HCT116 (cell line): Measurements from ENCODE around the gene PRRC2A. TPM values are rescaled to one million over a fixed set of nuclear protein-coding genes. Genes with fewer than 3 reads are reported as not detected.
A peak's percentile ranks its signal among the peaks of the same experiment; 100 is the strongest.

Source experiments
- ATAC-seq: fragments of 200-7000 bp; cut with Tn5 transposase; 2 replicates; pipeline ENCODE4 v1.9.1; 2020; ENCODE audit warnings: mild to moderate bottlenecking, moderate library complexity
- BruUV-seq: library from RNA; stranded (reverse); fragments of 400-500 nt; replicated peaks from 2 replicates; lab custom pipeline; 2021; lab: Mats Ljungman, UMichigan
- CTCF ChIA-PET: fragments of 300-600 bp; sonication (Branson Sonifier 250); formaldehyde crosslinking; loops from one replicate; lab custom pipeline; 2021; ENCODE audit warnings: antibody characterized with exemption; lab: Charles Lee
- POLR2A ChIA-PET: fragments of 300-600, 350-600 bp; sonication (Branson Sonifier 250); formaldehyde crosslinking; loops from one replicate; lab custom pipeline; 2021; ENCODE audit warnings: antibody characterized with exemption; lab: Charles Lee
- RAD21 ChIA-PET, 2 experiments: fragments of 300-600 bp; sonication (Branson Sonifier 250); formaldehyde crosslinking; loops; one replicate each; lab custom pipeline; 2023; ENCODE audit warnings: low total read pairs in 2 of 2; ENCODE audit not compliant: uncharacterized antibody in 2 of 2, unreplicated experiment in 2 of 2, low non-redundant PET in 1 of 2; lab: Charles Lee
- DNase-seq: peaks from one replicate; pipeline ENCODE4 v3.0.0-alpha.2; 2010; ENCODE audit warnings: low read depth, low spot score
- H2AFZ ChIP-seq: fragments of 200-600 bp; shearing (Covaris generic), sonication (generic); 2 replicates; pipeline ENCODE4 v1.6.1; 2017; ENCODE audit warnings: low read depth, mixed run types, mixed read lengths, antibody characterized with exemption, low read length; ENCODE audit not compliant: poor library complexity, severe bottlenecking
- H3K27ac ChIP-seq: 2 replicates; pipeline ENCODE4 v1.5.1; 2012; ENCODE audit warnings: low read depth, low read length
- H3K27me3 ChIP-seq: fragments of 200-600 bp; sonication (generic); 2 replicates; pipeline ENCODE4 v1.6.1; 2016; ENCODE audit warnings: mixed run types, low read length, mixed read lengths; ENCODE audit not compliant: insufficient read depth
- H3K36me3 ChIP-seq, 2 experiments: fragments of 200-500 bp in 1 of 2; fragments of 200-600 bp in 1 of 2; sonication (Bioruptor generic) in 1 of 2; sonication (generic) in 1 of 2; 2 replicates each; pipeline versions ENCODE4 v1.5.1 to v1.6.1; 2014 to 2016; ENCODE audit warnings: low read length in 2 of 2, inconsistent platforms in 1 of 2, mixed read lengths in 1 of 2, mixed run types in 1 of 2; ENCODE audit not compliant: insufficient read depth in 2 of 2, control insufficient read depth in 1 of 2
- H3K4me1 ChIP-seq, 2 experiments: fragments of 200-600 bp in 1 of 2; sonication (generic) in 1 of 2; 2 replicates each; pipeline versions ENCODE4 v1.5.1 to v1.6.1; 2012 to 2017; ENCODE audit warnings: low read length in 2 of 2, inconsistent platforms in 1 of 2, mild to moderate bottlenecking in 1 of 2, mixed read lengths in 1 of 2, mixed run types in 1 of 2, moderate library complexity in 1 of 2; ENCODE audit not compliant: insufficient read depth in 2 of 2, control insufficient read depth in 1 of 2
- H3K4me2 ChIP-seq: fragments of 200-600 bp; sonication (generic); 2 replicates; pipeline ENCODE4 v1.6.1; 2017; ENCODE audit warnings: mixed run types, low read length, mixed read lengths
- H3K4me3 ChIP-seq, 2 experiments: fragments of 200-600 bp in 1 of 2; sonication (generic) in 1 of 2; replicated peaks in 1 of 2; 2 replicates each; pipeline ENCODE4 v1.5.1; 2011 to 2016; ENCODE audit warnings: low read length in 2 of 2, control low read depth in 1 of 2, low read depth in 1 of 2, mild to moderate bottlenecking in 1 of 2, mixed read lengths in 1 of 2, mixed run types in 1 of 2
- H3K79me2 ChIP-seq: fragments of 200-600 bp; sonication (generic); 2 replicates; pipeline ENCODE4 v1.6.1; 2017; ENCODE audit warnings: mild to moderate bottlenecking, mixed run types, low read length, moderate library complexity, mixed read lengths; ENCODE audit not compliant: insufficient read depth
- H3K9ac ChIP-seq: fragments of 200-600 bp; sonication (generic); 2 replicates; pipeline ENCODE4 v1.6.1; 2016; ENCODE audit warnings: low read length, mixed read lengths
- H3K9me2 ChIP-seq: fragments of 200-600 bp; sonication (generic), shearing (Covaris generic); 2 replicates; pipeline ENCODE4 v1.6.1; 2017; ENCODE audit warnings: mixed run types, mild to moderate bottlenecking, moderate library complexity; ENCODE audit not compliant: insufficient read depth
- H3K9me3 ChIP-seq, 2 experiments: fragments of 200-500 bp in 1 of 2; fragments of 200-600 bp in 1 of 2; sonication (Bioruptor generic) in 1 of 2; sonication (generic) in 1 of 2; 2 replicates each; pipeline ENCODE4 v1.6.1; 2014 to 2017; ENCODE audit warnings: low read length in 2 of 2, mixed read lengths in 2 of 2, inconsistent platforms in 1 of 2, low read depth in 1 of 2, mild to moderate bottlenecking in 1 of 2, mixed run types in 1 of 2, moderate library complexity in 1 of 2; ENCODE audit not compliant: control insufficient read depth in 1 of 2, insufficient read depth in 1 of 2
- H4K20me1 ChIP-seq: fragments of 200-600 bp; sonication (generic), shearing (Covaris generic); 2 replicates; pipeline ENCODE4 v1.6.1; 2017; ENCODE audit warnings: mixed run types, mild to moderate bottlenecking, moderate library complexity; ENCODE audit not compliant: insufficient read depth
- CBX3 ChIP-seq: IDR thresholded peaks from 2 replicates; pipeline ENCODE4 v1.6.1; 2012; ENCODE audit warnings: low read depth
- CTCF ChIP-seq, 3 experiments: fragments of 200-600 bp in 1 of 3; sonication (generic) in 1 of 3; IDR thresholded peaks in 2 of 3; conservative IDR thresholded peaks in 1 of 3; 2 replicates each; pipeline ENCODE4 v1.5.1; 2012 to 2017; ENCODE audit warnings: low read depth in 2 of 3, low read length in 2 of 3, antibody characterized with exemption in 1 of 3, borderline replicate concordance in 1 of 3, control low read depth in 1 of 3, mild to moderate bottlenecking in 1 of 3, mixed read lengths in 1 of 3, mixed run types in 1 of 3, moderate library complexity in 1 of 3; ENCODE audit not compliant: insufficient read depth in 1 of 3
- EZH2phosphoT487 ChIP-seq: fragments of 200-600 bp; IDR thresholded peaks from 2 replicates; pipeline ENCODE4 v1.6.1; 2018; ENCODE audit warnings: antibody characterized with exemption, borderline replicate concordance
- MAX ChIP-seq: IDR thresholded peaks from 2 replicates; pipeline ENCODE4 v1.6.1; 2012
- POLR2AphosphoS5 ChIP-seq: IDR thresholded peaks from 2 replicates; pipeline ENCODE4 v1.6.1; 2011; ENCODE audit warnings: mild to moderate bottlenecking, low read depth, low read length, moderate library complexity
- RAD21 ChIP-seq: IDR thresholded peaks from 2 replicates; pipeline ENCODE4 v1.6.1; 2012; ENCODE audit warnings: low read depth, mild to moderate bottlenecking
- SRF ChIP-seq: IDR thresholded peaks from 2 replicates; pipeline ENCODE4 v1.6.1; 2012; ENCODE audit warnings: low read depth
- TCF7L2 ChIP-seq: IDR thresholded peaks from 2 replicates; pipeline ENCODE4 v1.7.0; 2011; ENCODE audit warnings: borderline replicate concordance, inconsistent platforms; ENCODE audit not compliant: insufficient read depth, insufficient read length; ENCODE audit errors: extremely low read depth
- YY1 ChIP-seq: IDR thresholded peaks from 2 replicates; pipeline ENCODE4 v1.6.1; 2011; ENCODE audit warnings: low read length, low read depth, moderate library complexity, mild to moderate bottlenecking; ENCODE audit not compliant: insufficient replicate concordance; ENCODE audit errors: extremely low read depth
- ZFX ChIP-seq: fragments of 450-650 bp; IDR thresholded peaks from 2 replicates; pipeline ENCODE4 v1.6.1; 2017
- intact Hi-C: fragments of 100-400 bp; cut with micrococcal nuclease; formaldehyde crosslinking; loops from 2 replicates; pipeline ENCODE4 v1.10.0; 2022
- total RNA-seq: library from RNA; stranded (reverse); gene quantifications from one replicate; pipeline ENCODE4 v1.2.1, GENCODE V29; 2021; ENCODE audit not compliant: unreplicated experiment

PRRC2A gene
- total RNA-seq, 1 experiment from 2014 or later = 250 TPM

DNA sequence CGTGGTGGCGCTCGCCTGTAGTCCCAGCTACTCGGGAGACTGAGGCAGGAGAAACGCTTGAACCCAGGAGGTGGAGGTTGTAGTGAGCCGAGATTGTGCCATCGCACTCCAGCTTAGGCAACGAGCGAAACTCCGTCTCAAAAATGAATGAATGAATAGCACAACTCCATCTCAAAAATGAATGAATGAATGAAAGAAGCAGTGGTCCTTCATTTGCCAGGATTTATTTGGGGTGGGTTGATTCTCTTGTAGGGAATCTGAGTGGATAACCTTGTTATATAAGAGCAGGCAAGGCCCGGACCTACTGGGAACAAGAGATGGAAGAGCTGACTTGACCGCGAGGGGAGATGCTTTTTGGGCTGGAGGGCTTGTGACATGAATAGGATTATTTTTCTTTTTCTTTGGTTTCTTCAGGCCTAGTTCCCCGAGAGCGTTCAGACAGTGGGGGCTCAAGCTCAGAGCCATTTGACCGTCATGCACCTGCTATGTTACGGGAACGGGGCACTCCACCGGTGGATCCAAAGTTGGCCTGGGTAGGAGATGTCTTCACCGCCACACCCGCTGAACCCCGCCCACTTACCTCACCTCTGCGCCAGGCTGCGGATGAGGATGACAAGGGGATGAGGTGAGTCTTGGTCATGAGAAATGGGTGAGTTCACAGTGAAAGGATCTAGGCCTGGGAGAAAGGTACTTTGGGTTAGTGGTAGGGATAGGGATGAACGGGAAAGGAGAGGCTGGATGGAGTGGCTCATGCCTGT, 9.8 kb downstream of the PRRC2A start:
- TF ChIP-seq POLR2AphosphoS5 (0 out of 2 replicates have a peak, but pooled peaks have one; percentile 10), EZH2phosphoT487 (no peak)
- ChIA-PET CTCF (no interaction called here), POLR2A (no interaction called here), RAD21 (no interaction called here)
- Histone ChIP-seq H3K9ac (no peak overlapping the region), H3K4me3 (no peak overlapping the region), H2AFZ (no peak overlapping the region), H3K4me2 (no peak overlapping the region), H3K27ac (no peak overlapping the region), H3K36me3 (peaks cover 64 to 95% of the 10 kb centered on the region in 2 experiments), H3K27me3 (no peaks in the 10 kb centered on the region), H3K9me3 (no peaks in the 10 kb centered on the region), H3K9me2 (no peaks in the 10 kb centered on the region), H3K4me1 (no peaks in the 10 kb centered on the region), H4K20me1 (no peaks in the 10 kb centered on the region), H3K79me2 (peaks cover 81% of the 10 kb centered on the region)
- intact Hi-C loops = no loop called here
- ATAC-seq (no peak), DNase-seq (no peak)
- no TSS peak for BruUV-seq

- H4K20me1 ChIP-seq = no peaks in the 10 kb centered on the region
- no peak overlapping the region for H2AFZ ChIP-seq
- ATAC-seq (no peak), DNase-seq (no peak)
- H3K4me3 ChIP-seq = no peak overlapping the region
- no peaks in the 10 kb centered on the region for H3K27me3 ChIP-seq
- peaks cover 63 to 95% of the 10 kb centered on the region in 2 experiments for H3K36me3 ChIP-seq
- intact Hi-C loops = no loop called here
- CTCF ChIA-PET = no interaction called here
- no peak overlapping the region for H3K4me2 ChIP-seq
- no peak overlapping the region for H3K9ac ChIP-seq
- peaks cover 72% of the 10 kb centered on the region for H3K79me2 ChIP-seq
- no peaks in the 10 kb centered on the region for H3K9me2 ChIP-seq
- TF ChIP-seq RAD21 (no peak), MAX (no peak), YY1 (no peak), POLR2AphosphoS5 (no peak), CBX3 (no peak), ZFX (no peak), TCF7L2 (no peak), CTCF (IDR thresholded peaks at IDR 0.05 in 2 of 3, conservative IDR thresholded peaks at IDR 0.05 in 1 of 3; ENCODE audit: borderline replicate concordance in 1 of 3, insufficient read depth in 1 of 3, low read depth in 2 of 3, low read length in 2 of 3) (no peak), SRF (no peak)
- H3K27ac ChIP-seq = no peak overlapping the region
- H3K4me1 ChIP-seq = no peaks in the 10 kb centered on the region
- RAD21 ChIA-PET = no interaction called here
- BruUV-seq = TSS peak; percentile 6
- POLR2A ChIA-PET = no interaction called here
- no peaks in the 10 kb centered on the region for H3K9me3 ChIP-seq
Observed at GRCh38 chr6:31631209-31631608, 10.7 kb downstream of the PRRC2A start.
